ENCODE results near the gene LBP. TPM values are rescaled to one million over a fixed set of nuclear protein-coding genes. Genes with fewer than 3 reads are reported as not detected.

LBP gene
- total RNA-seq, 1 experiment from 2014 or later, result 0.15 TPM

DNA sequence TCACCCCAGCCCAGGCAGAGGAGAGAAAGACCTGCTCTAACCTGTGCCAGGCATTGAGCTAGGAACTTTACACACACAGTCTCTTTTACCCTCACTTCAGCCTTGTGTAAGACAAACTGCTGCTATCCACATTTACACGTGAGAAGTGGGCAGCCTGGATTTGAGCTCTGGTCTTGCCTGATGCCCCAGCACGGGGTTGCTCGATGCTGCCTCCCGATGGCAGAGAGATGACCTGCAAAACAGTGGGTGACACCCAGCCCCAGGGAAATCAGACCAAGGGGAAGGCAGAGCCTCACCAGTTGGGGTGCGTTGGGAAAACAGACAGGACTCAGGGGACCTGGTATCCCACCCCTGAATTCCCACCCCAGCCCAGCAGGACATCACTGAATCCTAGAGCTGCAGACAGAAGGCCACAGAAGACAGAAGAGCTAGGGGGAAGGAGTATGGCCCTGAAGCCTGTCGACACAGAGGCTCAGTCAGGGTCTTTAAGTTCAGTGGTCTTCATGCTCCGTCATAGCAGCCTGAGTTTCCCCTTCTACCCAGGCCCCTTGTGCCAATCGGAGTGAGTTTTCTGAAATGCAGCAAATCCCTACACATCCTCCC is 41.3 kb upstream of the LBP start:
- H3K9me3 ChIP-seq (ENCODE audit: control insufficient read depth in 1 of 2, insufficient read depth in 1 of 2, low read depth in 1 of 2, low read length in 2 of 2), result peaks cover 0 to 5% of the 10 kb centered on the region in 2 experiments; a peak in 1 of 4 replicates
- ATAC-seq, result peak; percentile 94
- no peak for TF ChIP-seq SP1 (IDR thresholded peaks at IDR 0.05; ENCODE audit: low read depth)
- no peak for TF ChIP-seq SRF (IDR thresholded peaks at IDR 0.05; ENCODE audit: low read depth)
- TF ChIP-seq, protein P1, sequence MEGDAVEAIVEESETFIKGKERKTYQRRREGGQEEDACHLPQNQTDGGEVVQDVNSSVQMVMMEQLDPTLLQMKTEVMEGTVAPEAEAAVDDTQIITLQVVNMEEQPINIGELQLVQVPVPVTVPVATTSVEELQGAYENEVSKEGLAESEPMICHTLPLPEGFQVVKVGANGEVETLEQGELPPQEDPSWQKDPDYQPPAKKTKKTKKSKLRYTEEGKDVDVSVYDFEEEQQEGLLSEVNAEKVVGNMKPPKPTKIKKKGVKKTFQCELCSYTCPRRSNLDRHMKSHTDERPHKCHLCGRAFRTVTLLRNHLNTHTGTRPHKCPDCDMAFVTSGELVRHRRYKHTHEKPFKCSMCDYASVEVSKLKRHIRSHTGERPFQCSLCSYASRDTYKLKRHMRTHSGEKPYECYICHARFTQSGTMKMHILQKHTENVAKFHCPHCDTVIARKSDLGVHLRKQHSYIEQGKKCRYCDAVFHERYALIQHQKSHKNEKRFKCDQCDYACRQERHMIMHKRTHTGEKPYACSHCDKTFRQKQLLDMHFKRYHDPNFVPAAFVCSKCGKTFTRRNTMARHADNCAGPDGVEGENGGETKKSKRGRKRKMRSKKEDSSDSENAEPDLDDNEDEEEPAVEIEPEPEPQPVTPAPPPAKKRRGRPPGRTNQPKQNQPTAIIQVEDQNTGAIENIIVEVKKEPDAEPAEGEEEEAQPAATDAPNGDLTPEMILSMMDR (IDR thresholded peaks at IDR 0.05 in 2 of 3, conservative IDR thresholded peaks at IDR 0.05 in 1 of 3; ENCODE audit: borderline replicate concordance in 1 of 3, insufficient read depth in 1 of 3, low read depth in 2 of 3, low read length in 2 of 3), result peak; percentile 37 to 82 (median 75); a peak in 5 of 6 replicates
- no peak for TF ChIP-seq ZFX (IDR thresholded peaks at IDR 0.05)
- no peak for TF ChIP-seq CEBPB (IDR thresholded peaks at IDR 0.05; ENCODE audit: low read depth)
- TF ChIP-seq CBX3 (IDR thresholded peaks at IDR 0.05; ENCODE audit: low read depth), result no peak
- TF ChIP-seq, protein P2, sequence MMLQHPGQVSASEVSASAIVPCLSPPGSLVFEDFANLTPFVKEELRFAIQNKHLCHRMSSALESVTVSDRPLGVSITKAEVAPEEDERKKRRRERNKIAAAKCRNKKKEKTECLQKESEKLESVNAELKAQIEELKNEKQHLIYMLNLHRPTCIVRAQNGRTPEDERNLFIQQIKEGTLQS (IDR thresholded peaks at IDR 0.05), result no peak
- no peak for TF ChIP-seq TCF7L2 (IDR thresholded peaks at IDR 0.05; ENCODE audit: borderline replicate concordance, extremely low read depth, insufficient read depth, insufficient read length)
- TF ChIP-seq POLR2A (IDR thresholded peaks at IDR 0.05; ENCODE audit: borderline replicate concordance, extremely low read depth, insufficient read depth, insufficient read length), result no peak
- peak; percentile 59 for TF ChIP-seq RAD21 (IDR thresholded peaks at IDR 0.05; ENCODE audit: low read depth)
- no peak for TF ChIP-seq EZH2phosphoT487 (IDR thresholded peaks at IDR 0.05; ENCODE audit: borderline replicate concordance)
- RAD21 ChIA-PET (ENCODE audit: low non-redundant PET in 1 of 2, low total read pairs in 2 of 2, uncharacterized antibody in 2 of 2, unreplicated experiment in 2 of 2), result interaction anchor here in 1 of 2 experiments (0.5 kb wide), 1 partner anchor 129 kb away, joined by 4 read pairs; no protein-coding TSS in a partner anchor
- peak; percentile 4 for DNase-seq (ENCODE audit: low read depth, low spot score)
- CTCF ChIA-PET, result interaction anchor here (0.6 to 1.8 kb wide), 12 partner anchors 17 to 743 kb away, joined by 3 to 9 read pairs (median 4); no protein-coding TSS in a partner anchor
- H3K4me2 ChIP-seq (ENCODE audit: low read length), result no peak overlapping the region
- intact Hi-C loops (cut with micrococcal nuclease), result loop anchor here (5.0 kb wide), 1 partner anchor 248 kb away; no protein-coding TSS in a partner anchor
- peaks cover 5 to 6% of the 10 kb centered on the region in 2 experiments; a peak in 2 of 4 replicates for H3K4me1 ChIP-seq (ENCODE audit: control insufficient read depth in 1 of 2, insufficient read depth in 2 of 2, low read length in 2 of 2)
- no peaks in the 10 kb centered on the region for H3K27me3 ChIP-seq (ENCODE audit: insufficient read depth, low read length)
- no peaks in the 10 kb centered on the region for H3K36me3 ChIP-seq (ENCODE audit: control insufficient read depth in 1 of 2, insufficient read depth in 2 of 2, low read length in 2 of 2)
- H3K9ac ChIP-seq (ENCODE audit: low read length), result no peak overlapping the region
- no peaks in the 10 kb centered on the region for H3K9me2 ChIP-seq (ENCODE audit: insufficient read depth)
- POLR2A ChIA-PET, result no interaction called here
- no peaks in the 10 kb centered on the region for H4K20me1 ChIP-seq (ENCODE audit: insufficient read depth)
- BruUV-seq (replicated peaks), result no TSS peak
- no peak overlapping the region for H3K27ac ChIP-seq (ENCODE audit: low read depth, low read length)
- H3K4me3 ChIP-seq (replicated peaks in 1 of 2; ENCODE audit: low read depth in 1 of 2, low read length in 2 of 2), result no peak overlapping the region
- no peaks in the 10 kb centered on the region for H3K79me2 ChIP-seq (ENCODE audit: insufficient read depth, low read length)
- H2AFZ ChIP-seq (ENCODE audit: low read depth, low read length, poor library complexity, severe bottlenecking), result peak overlapping the region; percentile 47

All from HCT116 (cell line).